GM13977 (cell line): ENCODE data around the gene GCSAML.
"Not testable (repeated sequence)": the region's sequence is repeated elsewhere in the genome, so short reads cannot be mapped to it uniquely, and the experiment has no call there.

Source experiments
- DNase-seq: peaks from one replicate; pipeline ENCODE4 v3.0.0; 2012; ENCODE audit warnings: low spot score
- CTCF ChIP-seq: IDR thresholded peaks from 2 replicates; pipeline ENCODE4 v1.5.1; 2012; ENCODE audit warnings: mild to moderate bottlenecking, control low read depth; ENCODE audit not compliant: insufficient read depth; ENCODE audit errors: extremely low read depth, missing control alignments
- in situ Hi-C: fragments of 300-500 bp; cut with MboI; formaldehyde crosslinking; loops from one replicate; pipeline ENCODE4 v1.12.0; 2022; ENCODE audit warnings: low sequenced_read_pairs, low pct_unique_long_range_greater_than_20kb, mixed read lengths, inconsistent platforms; ENCODE audit not compliant: unreplicated experiment

Gene GCSAML

GRCh38 chr1:247548769-247549182 is at the start of gene GCSAML:
Gene GCSAML (plus strand): TSS chr1:247549134. CDS start chr1:247549192, 58 bp downstream.
- in situ Hi-C loops, result no loop called here
- no peak for TF ChIP-seq CTCF
- no peak for DNase-seq

- in situ Hi-C loops, result no loop called here
- TF ChIP-seq CTCF, result no peak
- DNase-seq, result no peak
These were observed 48.1 kb upstream of the GCSAML start for GRCh38 chr1:247500865-247501264.

GRCh38 chr1:247506831-247507230 is 42.1 kb upstream of the GCSAML start:
- no peak for DNase-seq
- no peak for TF ChIP-seq CTCF
- in situ Hi-C loops, result no loop called here

GRCh38 chr1:247517795-247518612 is 30.9 kb upstream of the GCSAML start:
- DNase-seq, result no peak
- no peak for TF ChIP-seq CTCF
- in situ Hi-C loops, result no loop called here

GRCh38 chr1:247518613-247518891 is 30.4 kb upstream of the GCSAML start:
- in situ Hi-C loops, result no loop called here
- no peak for DNase-seq
- no peak for TF ChIP-seq CTCF

- DNase-seq, in situ Hi-C loops: not testable (repeated sequence)
These were observed 27.0 kb upstream of the GCSAML start for GRCh38 chr1:247521886-247522285.

GRCh38 chr1:247528812-247529474 is 20.0 kb upstream of the GCSAML start:
- in situ Hi-C loops, result no loop called here
- no peak for TF ChIP-seq CTCF
- no peak for DNase-seq
